Activated CD8-positive, alpha-beta T cell treated with anti-CD3 and anti-CD28 coated beads for 36 hours (primary cell): ENCODE results near the gene TMEM109. TPM values are rescaled to one million over a fixed set of nuclear protein-coding genes. Genes with fewer than 3 reads are reported as not detected.

Experiments
- ATAC-seq: fragments of 200-7000 bp; cut with Tn5 transposase; one replicate; pipeline ENCODE4 v1.10.0; 2021; ENCODE audit warnings: mild to moderate bottlenecking, moderate library complexity
- CTCF ChIA-PET: fragments of 350-600 bp; sonication (Branson Sonifier 250); formaldehyde crosslinking; loops from one replicate; lab custom pipeline; 2021; ENCODE audit warnings: antibody characterized with exemption; lab: Charles Lee
- POLR2A ChIA-PET: fragments of 350-600 bp; sonication (Branson Sonifier 250); formaldehyde crosslinking; loops from one replicate; lab custom pipeline; 2021; ENCODE audit warnings: antibody characterized with exemption; lab: Charles Lee
- DNase-seq: peaks from one replicate; pipeline ENCODE4 v3.0.0-alpha.2; 2020
- H3K27ac Mint-ChIP-seq: one replicate; pipeline ENCODE4 v1.8.0; 2021; ENCODE audit warnings: mild to moderate bottlenecking, mixed read lengths
- H3K27me3 Mint-ChIP-seq: one replicate; pipeline ENCODE4 v1.8.0; 2021; ENCODE audit warnings: mixed read lengths
- H3K36me3 Mint-ChIP-seq: one replicate; pipeline ENCODE4 v1.8.0; 2021; ENCODE audit warnings: low read depth, mixed read lengths
- H3K4me1 Mint-ChIP-seq: one replicate; pipeline ENCODE4 v1.8.0; 2021; ENCODE audit warnings: low read depth, mixed read lengths
- H3K4me3 Mint-ChIP-seq: one replicate; pipeline ENCODE4 v1.8.0; 2021; ENCODE audit warnings: mild to moderate bottlenecking, moderate library complexity, mixed read lengths
- H3K9me3 Mint-ChIP-seq: one replicate; pipeline ENCODE4 v1.8.0; 2021; ENCODE audit warnings: mixed read lengths
- intact Hi-C: fragments of 100-400 bp; cut with micrococcal nuclease; formaldehyde crosslinking; loops from one replicate; pipeline ENCODE4 v1.10.0; 2022
- total RNA-seq, 2 experiments: library from RNA; stranded (reverse); gene quantifications; one replicate each; pipeline ENCODE4 v1.2.3, GENCODE V29; 2021
- TF ChIP-seq, protein P1 (sequence below): fragments of 200-600 bp; IDR thresholded peaks from one replicate; pipeline ENCODE4 v1.8.0; 2022; ENCODE audit warnings: antibody characterized with exemption, mild to moderate bottlenecking

The TMEM109 gene
- total RNA-seq, 2 experiments from 2014 or later: 93.2 to 101 TPM

- no peak overlapping the region for H3K4me3 Mint-ChIP-seq
- ATAC-seq (no peak), DNase-seq (no peak)
- ChIA-PET POLR2A (interaction anchor here (1.1 to 2.4 kb wide), 5 partner anchors 9 to 37 kb away, joined by 3 to 8 read pairs (median 4); partner anchors contain the start of gene TMEM132A), CTCF (interaction anchor here (0.7 to 2.3 kb wide), 4 partner anchors 8 to 246 kb away, joined by 4 to 7 read pairs (median 4); no protein-coding TSS in a partner anchor)
- H3K27ac Mint-ChIP-seq: no peak overlapping the region
- H3K36me3 Mint-ChIP-seq: no peaks in the 10 kb centered on the region
- no peaks in the 10 kb centered on the region for H3K27me3 Mint-ChIP-seq
- TF ChIP-seq, protein P1, sequence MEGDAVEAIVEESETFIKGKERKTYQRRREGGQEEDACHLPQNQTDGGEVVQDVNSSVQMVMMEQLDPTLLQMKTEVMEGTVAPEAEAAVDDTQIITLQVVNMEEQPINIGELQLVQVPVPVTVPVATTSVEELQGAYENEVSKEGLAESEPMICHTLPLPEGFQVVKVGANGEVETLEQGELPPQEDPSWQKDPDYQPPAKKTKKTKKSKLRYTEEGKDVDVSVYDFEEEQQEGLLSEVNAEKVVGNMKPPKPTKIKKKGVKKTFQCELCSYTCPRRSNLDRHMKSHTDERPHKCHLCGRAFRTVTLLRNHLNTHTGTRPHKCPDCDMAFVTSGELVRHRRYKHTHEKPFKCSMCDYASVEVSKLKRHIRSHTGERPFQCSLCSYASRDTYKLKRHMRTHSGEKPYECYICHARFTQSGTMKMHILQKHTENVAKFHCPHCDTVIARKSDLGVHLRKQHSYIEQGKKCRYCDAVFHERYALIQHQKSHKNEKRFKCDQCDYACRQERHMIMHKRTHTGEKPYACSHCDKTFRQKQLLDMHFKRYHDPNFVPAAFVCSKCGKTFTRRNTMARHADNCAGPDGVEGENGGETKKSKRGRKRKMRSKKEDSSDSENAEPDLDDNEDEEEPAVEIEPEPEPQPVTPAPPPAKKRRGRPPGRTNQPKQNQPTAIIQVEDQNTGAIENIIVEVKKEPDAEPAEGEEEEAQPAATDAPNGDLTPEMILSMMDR: no peak
- intact Hi-C loops: no loop called here
- no peaks in the 10 kb centered on the region for H3K4me1 Mint-ChIP-seq
- no peaks in the 10 kb centered on the region for H3K9me3 Mint-ChIP-seq
These were observed 27.6 kb downstream of the TMEM109 start for GRCh38 chr11:60941371-60942119.

DNA sequence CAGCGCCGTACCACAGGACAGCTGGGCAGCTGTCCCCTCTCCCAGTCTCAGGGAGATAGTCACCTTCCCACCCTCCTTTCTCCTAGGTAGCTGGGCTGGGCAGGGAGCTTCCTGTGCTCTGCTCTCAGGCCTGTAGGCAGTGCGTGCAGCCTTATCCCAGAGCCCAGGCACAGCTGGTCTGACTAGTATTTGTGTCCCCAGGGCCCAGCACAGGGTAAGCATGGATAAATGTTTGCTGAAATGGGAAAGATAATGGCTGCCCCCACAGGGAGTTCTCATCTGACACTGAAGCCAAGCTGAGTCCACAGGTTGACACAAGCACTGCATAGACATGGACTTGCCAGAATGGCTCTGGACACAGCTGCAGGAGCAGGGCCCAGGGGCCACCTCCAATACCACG is 28.3 kb downstream of the TMEM109 start:
- ATAC-seq (no peak), DNase-seq (no peak)
- Mint-ChIP-seq H3K27ac (no peak overlapping the region), H3K36me3 (no peaks in the 10 kb centered on the region), H3K4me3 (no peak overlapping the region), H3K27me3 (no peaks in the 10 kb centered on the region), H3K4me1 (no peaks in the 10 kb centered on the region), H3K9me3 (no peaks in the 10 kb centered on the region)
- CTCF ChIA-PET: interaction anchor here (1.0 to 1.6 kb wide), 4 partner anchors 16 to 245 kb away, joined by 3 to 5 read pairs (median 4); no protein-coding TSS in a partner anchor
- intact Hi-C loops: no loop called here
- POLR2A ChIA-PET: interaction anchor here (1.1 to 2.4 kb wide), 3 partner anchors 8 to 52 kb away, joined by 3 to 8 read pairs (median 3); no protein-coding TSS in a partner anchor
- TF ChIP-seq, protein P1: no peak

DNA sequence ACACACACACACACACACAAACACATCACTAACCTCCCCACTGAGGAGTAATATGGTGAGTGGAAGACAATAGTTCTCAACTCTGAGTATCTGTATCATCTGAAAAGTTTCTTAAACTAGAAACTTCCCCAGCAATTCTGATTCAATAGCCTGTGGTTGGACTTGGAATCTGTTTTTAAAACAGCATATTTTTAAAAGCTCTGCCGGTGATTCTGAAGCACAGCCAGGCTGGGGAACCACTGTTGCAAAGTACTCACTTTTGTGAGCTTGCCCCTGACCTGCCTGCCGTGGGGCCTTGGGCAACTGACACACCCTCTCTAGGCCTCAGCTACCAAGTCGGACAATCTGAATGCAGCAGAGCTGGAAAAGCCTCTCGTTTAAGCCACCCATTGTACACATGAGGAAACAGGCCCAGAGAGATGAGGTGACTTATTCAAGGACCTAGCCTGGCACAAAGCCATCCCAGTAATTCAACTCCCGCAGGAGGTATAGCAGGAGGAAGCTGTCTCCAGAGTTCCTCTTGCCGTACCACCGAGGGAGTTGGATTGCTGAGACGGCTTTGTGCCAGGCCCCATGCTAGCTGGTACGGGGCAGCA is 29.1 kb downstream of the TMEM109 start:
- ChIA-PET CTCF (interaction anchor here (0.9 to 1.6 kb wide), 5 partner anchors 15 to 244 kb away, joined by 3 to 5 read pairs (median 3); no protein-coding TSS in a partner anchor), POLR2A (interaction anchor here (1.1 kb wide), 2 partner anchors 8 to 53 kb away, joined by 3 read pairs; no protein-coding TSS in a partner anchor)
- Mint-ChIP-seq H3K27me3 (no peaks in the 10 kb centered on the region), H3K27ac (no peak overlapping the region), H3K4me3 (no peak overlapping the region), H3K36me3 (no peaks in the 10 kb centered on the region), H3K9me3 (no peaks in the 10 kb centered on the region), H3K4me1 (no peaks in the 10 kb centered on the region)
- intact Hi-C loops: no loop called here
- TF ChIP-seq, protein P1: no peak
- ATAC-seq (no peak), DNase-seq (no peak)

DNA sequence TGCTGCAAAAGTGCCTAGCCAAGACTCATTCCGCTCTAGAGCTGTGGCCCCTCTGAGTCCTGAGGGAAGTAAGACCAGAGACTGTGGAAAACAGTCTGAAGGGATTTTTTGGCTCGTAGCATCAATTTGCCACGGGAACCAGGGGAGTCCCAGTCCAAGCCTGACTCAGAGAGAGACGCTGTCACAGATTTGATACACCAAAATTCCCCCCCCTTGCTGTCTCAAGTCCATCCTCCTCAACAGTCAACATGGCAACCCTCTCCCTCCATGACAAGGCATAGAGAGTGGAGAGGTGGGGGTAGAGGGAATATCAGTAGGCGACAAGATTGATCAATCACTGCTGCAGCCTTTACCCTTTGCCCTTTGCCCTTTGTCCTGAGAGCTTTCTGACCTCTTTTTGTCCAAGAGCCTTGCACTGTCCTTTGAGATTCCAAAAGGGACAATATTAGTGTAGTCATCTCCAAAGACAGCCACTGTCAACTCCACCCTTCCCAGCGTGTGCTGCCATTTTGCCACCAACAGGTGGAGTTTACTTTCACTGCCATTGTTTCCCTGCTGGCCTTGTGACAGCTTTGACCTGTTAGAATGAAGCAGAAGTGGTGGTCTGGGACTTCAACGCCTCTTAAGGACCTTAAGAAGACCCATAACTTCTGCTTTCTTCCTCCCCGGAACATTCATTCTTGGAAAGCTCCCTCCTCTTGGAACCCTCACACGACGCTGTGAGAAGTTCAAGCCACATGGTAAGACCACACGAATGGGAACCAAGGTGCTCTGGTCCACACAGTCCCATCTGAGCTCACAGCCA is 30.7 kb downstream of the TMEM109 start:
- no peak overlapping the region for H3K4me3 Mint-ChIP-seq
- H3K4me1 Mint-ChIP-seq: peaks cover 5% of the 10 kb centered on the region
- TF ChIP-seq, protein P1: no peak
- H3K9me3 Mint-ChIP-seq: no peaks in the 10 kb centered on the region
- ChIA-PET CTCF (interaction anchor here (0.8 to 1.3 kb wide), 2 partner anchors 29 to 186 kb away, joined by 3 read pairs; no protein-coding TSS in a partner anchor), POLR2A (no interaction called here)
- DNase-seq: no peak
- no peaks in the 10 kb centered on the region for H3K36me3 Mint-ChIP-seq
- no peak for ATAC-seq
- no peaks in the 10 kb centered on the region for H3K27me3 Mint-ChIP-seq
- H3K27ac Mint-ChIP-seq: no peak overlapping the region
- intact Hi-C loops: no loop called here
